ENCODE results near the gene CD27.
A peak's percentile ranks its signal among the peaks of the same experiment; 100 is the strongest.
"Not testable (repeated sequence)": the region's sequence is repeated elsewhere in the genome, so short reads cannot be mapped to it uniquely, and the experiment has no call there.

Gene CD27

DNA sequence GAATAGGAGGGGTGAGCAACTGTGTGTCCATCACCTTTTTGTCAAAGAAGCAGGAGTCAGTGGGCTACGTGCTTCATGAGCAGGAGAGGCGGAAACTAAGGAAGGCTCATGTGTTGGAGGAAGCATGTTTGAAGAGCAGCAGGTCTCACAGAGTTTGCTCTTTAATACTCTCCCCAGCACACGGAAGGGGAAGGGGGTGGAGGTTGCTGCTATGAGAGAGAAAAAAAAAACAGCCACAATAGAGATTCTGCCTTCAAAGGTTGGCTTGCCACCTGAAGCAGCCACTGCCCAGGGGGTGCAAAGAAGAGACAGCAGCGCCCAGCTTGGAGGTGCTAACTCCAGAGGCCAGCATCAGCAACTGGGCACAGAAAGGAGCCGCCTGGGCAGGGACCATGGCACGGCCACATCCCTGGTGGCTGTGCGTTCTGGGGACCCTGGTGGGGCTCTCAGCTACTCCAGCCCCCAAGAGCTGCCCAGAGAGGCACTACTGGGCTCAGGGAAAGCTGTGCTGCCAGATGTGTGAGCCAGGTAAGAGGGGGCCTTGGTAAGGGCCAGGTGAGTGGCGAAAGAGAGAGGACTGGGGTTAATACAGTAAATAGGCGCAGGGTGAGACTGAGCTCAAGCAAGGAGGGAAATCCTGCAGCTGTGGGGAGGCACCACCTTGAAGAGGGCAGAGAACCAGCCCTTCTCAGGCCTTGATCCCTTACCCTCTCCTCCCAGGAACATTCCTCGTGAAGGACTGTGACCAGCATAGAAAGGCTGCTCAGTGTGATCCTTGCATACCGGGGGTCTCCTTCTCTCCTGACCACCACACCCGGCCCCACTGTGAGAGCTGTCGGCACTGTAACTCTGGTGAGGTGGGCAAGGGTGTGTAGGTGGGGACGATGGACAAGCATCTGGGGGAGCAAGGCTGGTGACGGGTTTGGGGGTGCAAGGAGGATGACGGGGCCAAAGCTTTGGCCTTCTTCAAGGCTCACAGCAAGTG is at the start of gene CD27:
CD27 (plus strand) TSS at position 252 of the 985 bp plus-strand sequence; CDS start at position 393, 141 bp downstream.
- no peak for DNase-seq (ENCODE audit: extremely low read depth in 1 of 2, low read depth in 1 of 2)

DNA sequence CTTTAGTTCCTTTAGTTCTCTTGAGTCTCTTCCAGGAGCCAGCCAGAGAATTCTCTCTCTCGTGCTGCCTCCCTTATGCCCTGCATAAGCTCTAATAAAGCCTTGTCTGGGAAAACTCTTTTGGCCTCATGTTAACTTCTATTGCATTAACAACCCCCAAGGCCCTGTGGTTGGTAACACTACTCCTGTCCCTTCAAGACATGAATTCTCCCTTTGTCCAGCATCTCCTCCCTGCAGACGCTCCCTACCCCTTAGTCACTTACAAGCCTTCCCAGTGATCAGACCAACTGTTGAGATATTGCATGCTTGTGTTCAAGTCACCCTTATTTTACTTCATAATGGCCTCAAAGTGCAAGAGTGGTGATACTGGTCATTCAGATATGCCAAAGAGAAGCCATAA is 48.7 kb upstream of the CD27 start:
- no peak for DNase-seq (ENCODE audit: extremely low read depth in 1 of 2, low read depth in 1 of 2)

DNA sequence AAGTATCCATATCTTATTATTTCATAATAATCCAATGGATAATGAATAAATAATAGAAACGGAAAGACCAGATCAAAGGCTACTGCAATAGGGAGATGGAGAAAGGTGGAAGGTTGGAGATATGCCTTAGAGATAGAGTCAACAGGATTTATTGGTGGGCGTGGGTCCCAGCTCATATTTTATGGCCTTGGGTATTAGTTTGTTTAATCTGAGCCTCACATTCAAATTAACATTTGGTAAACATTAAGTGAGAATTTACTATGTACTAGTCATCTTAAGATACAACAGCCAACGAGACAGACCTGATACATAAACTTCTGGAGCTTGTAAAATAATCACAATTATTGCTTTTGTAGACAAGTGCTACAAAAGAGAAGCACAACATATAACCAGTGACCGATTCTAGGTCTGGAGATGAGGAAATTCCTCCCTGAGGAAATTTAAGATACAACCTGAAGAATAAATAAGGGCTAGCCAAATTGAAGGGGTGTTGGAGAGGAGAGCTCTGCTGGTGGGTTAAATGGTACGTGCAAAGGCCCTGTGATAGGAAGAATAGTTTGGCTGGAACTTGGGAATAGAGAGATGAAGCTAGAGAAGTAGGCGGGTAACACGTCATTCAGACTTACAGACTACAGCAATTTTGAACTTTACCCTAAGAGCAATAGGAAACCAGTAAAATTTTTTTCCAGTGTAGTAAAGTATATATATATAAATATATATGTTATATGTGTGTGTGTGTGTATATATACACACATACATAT is 44.7 kb upstream of the CD27 start:
- DNase-seq (ENCODE audit: extremely low read depth in 1 of 2, low read depth in 1 of 2), result no peak

DNA sequence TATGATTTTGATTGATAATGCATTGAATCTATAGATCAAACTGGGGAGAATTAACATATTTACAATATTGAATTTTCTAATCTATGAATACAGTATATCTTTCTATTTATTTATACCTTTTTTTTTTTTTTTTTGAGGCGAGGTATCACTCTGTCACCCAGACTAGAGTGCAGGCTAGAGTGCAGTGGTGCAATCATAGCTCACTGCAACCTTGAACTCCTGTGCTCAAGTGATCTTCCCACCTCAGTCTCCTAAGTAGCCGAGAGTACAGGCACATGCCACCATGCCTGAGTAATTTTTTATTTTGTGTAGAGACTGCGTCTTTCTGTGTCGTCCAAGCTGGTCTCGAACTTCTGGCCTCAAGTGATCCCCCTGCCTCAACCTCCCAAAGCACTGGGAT is 40.4 kb upstream of the CD27 start:
- no peak for DNase-seq (ENCODE audit: extremely low read depth in 1 of 2, low read depth in 1 of 2)

DNA sequence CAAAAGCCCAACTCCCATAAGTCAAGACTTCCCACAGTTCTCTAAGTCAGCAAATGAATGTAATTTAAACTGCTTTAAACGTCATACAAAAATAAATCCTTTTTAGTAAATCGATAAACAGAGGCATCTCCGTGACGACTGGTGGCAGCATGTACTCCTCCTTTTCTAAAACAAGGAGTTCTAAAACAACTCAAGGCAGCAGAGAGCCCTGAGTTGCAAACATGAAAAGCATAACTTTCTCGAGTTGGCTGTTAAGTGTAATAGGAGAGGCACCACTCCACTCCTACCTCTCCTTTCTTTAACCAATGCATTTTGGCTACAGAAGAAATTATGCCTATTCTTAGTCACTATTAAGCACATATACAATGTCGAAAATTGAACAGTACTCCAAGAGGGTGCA is 38.8 kb upstream of the CD27 start:
- DNase-seq (ENCODE audit: extremely low read depth in 1 of 2, low read depth in 1 of 2), result no peak

DNA sequence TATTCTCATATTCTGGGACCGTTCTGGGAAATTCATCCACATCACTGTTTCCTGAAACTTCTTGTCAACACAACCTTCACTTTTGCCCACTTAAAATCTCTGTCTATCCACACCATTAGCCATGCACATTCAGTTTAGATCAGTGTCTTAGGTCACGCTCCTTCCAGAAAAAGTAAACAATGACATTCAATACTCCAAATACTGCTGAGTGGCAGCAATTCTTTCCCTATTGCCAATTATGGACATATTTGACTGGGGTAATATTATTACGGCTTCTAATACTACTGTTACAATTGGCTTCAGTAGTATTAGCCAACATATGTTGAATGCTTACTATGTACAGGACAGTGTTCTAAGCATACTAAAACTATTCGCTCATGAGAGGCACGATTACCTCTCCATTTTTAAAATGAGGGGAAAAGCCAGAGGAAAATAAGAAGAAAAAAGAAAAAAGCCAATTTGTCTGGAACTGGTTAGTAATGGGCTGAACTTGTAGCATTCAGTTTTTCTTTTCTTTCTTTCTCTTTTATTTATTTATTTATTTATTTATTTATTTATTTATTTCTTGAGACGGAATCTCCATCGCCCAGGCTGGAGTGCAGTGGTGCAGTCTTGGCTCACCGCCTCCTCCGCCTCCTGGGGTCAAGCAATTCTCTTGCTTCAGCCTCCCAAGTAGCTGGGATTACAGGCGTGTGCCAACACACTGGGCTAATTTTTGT is 37.4 kb upstream of the CD27 start:
- DNase-seq (ENCODE audit: extremely low read depth in 1 of 2, low read depth in 1 of 2), result no peak

DNA sequence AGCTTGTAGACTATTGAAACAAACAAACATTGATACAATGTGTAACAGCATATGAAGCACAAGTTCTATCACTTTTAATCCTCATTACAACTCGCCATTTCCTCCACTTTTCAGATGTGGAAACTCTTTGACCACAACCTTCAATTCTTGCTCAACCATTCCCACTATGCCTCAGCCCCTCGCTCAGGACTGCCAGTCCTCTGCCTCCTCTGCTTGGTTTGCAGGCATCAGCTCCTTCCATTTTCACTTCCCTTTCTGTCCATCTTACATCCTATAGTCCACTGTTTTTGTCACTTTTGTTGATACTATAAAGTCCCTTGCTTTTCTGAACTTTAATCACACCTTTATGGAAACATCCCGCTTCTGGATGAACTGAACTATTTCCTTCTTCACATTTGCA is 28.2 kb upstream of the CD27 start:
- DNase-seq (ENCODE audit: extremely low read depth in 1 of 2, low read depth in 1 of 2), result no peak

DNA sequence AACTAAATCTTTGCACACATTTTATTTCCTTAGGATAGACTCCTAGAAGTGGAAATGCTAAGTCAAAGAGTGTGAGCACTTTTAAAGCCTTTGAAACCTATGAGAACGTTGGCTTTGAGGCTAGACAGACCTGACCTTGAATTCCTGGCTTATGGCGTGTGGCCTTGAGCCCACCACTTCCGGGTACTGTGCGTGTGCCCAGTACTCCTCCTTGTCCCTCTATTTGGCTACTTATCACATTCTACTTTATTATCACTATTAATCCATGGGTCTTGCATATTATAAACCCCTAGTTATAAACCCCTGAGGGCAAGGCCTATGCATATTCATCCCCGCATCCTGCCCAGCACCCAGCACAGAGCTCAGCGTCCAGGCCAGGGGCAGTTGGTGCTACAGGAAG is 26.0 kb upstream of the CD27 start:
- no peak for DNase-seq (ENCODE audit: extremely low read depth in 1 of 2, low read depth in 1 of 2)

DNA sequence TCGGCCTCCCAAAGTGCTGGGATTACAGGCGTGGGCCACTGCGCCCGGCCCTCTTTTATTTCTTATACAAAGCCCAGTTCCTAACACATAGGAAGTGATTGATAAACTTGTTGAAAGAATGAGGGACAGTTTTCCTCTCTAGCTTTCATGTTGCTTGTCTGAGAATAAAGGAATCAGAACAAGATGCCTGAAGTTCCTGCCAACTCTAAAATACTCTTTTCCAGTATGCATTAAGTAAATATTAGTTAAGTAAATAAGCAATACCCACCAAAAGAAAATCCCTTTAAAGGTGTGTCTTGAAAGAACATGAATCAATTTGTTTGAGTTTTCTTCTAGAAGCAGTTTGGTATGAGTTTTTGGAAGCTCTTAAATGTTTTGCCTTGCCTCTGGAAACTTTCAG is 24.4 kb upstream of the CD27 start:
- no peak for DNase-seq (ENCODE audit: extremely low read depth in 1 of 2, low read depth in 1 of 2)

DNA sequence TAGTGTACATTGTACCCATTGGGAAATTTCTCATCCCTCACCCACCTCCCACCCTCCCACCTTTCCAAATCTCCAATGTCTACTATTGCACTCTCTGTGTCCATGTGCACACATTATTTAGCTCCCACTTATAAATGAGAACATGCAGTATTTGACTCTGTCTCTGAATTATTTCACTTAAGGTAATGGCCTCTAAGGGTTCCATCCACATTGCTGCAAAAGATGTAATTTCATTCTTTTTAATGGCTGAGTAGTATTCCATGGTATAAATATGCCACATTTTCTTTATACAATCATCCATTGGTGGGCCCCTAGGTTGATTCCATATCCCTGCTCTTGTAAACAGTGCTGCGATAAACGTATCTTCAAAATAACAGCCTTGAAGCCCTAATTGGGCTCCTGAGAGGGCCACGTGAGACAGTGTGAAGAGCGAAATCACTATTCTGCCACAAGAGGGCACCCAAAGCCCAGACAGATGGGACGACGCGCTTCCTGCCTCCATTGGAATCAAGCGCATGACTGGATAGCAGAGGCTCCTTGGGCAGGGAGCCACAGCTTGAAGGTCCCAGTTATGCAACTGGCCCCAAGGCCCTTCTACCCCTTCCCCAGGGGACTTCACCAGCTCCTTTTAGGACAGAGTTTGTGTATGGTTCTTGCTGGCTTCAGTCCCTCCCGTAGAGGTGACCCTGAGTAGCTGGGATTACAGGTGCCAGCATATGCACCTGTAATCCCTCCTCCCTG is 21.3 kb upstream of the CD27 start:
- DNase-seq (ENCODE audit: extremely low read depth in 1 of 2, low read depth in 1 of 2), result peak in 1 of 2 donors; percentile 57

DNA sequence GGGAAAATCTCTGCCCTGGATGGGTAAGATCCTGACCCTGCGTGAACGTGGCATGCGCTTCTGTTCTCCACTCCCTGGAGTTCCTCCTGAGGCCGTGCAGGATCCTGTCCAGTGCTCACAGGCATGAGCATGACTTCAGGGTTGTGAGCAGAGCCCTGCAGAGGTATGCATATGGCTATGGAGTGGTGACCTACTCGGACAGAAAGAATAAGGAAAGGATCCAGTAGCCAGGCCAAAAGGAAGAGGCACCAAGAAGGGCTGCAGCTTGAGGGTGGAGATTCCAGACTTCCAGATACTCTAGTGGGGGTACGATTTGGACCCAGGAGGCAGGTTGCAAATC is 20.8 kb upstream of the CD27 start:
- DNase-seq (ENCODE audit: extremely low read depth in 1 of 2, low read depth in 1 of 2), result no peak

DNA sequence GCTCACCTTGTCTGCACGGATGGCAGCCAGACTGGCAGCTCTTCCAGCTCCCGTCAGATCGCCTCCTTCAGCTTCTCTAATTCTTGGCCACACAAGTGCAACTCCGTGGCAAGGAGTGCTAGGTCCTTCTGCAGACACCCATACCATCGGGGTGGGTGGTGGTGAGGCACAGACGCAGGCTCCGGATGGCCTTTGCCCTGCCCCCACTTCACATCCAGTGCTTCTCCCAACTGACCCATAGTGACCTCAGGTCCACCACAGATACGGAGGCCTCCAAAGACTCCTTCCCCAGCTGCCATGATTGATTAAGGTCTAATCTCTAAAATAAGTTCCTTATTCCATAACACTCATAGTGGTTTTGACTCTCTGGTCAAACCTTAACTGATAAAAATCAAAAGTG is 19.9 kb upstream of the CD27 start:
- DNase-seq (ENCODE audit: extremely low read depth in 1 of 2, low read depth in 1 of 2), result no peak

DNA sequence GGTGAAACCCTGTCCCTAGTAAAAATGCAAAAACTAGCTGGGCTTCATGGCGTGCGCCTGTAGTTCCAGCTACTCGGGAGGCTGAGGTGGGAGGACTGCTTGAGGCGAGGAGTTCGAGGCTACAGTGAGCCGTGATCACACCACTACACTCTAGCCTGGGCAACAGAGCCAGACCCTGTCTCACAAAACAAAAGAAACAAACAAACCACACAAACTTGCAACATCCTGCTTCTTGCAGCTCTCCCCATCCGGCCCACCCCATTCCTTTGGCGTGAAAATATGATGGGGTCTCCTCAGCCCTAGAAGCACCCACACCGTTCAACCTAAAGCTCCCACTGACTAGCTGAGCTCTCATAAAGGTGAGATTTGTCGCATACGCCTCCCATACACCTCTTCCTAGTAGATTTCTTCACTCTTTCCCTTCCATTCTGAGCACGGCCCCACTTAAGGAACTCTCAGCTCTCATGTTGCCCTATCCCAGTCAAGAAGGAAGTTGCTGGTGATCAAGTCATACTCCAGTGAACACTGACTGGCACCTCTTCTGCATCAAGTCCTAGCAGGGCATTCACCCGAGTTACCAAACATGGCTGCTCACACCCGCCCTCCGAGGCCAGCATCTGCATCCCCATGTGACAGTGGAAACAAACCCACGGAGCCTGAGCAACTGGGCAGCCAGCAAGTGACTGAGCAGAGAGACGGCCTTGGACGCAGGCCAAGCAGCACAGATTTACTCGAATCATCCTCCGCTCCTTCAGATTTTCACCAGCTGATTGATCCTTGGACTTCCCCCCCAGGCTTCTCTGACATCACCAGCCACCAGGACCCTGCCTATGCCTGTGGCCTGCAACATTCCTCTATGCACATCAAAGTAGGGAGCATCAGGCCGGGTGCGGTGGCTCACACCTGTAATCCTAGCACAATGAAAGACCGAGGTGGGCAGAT is 18.9 kb upstream of the CD27 start:
- no peak for DNase-seq (ENCODE audit: extremely low read depth in 1 of 2, low read depth in 1 of 2)

DNA sequence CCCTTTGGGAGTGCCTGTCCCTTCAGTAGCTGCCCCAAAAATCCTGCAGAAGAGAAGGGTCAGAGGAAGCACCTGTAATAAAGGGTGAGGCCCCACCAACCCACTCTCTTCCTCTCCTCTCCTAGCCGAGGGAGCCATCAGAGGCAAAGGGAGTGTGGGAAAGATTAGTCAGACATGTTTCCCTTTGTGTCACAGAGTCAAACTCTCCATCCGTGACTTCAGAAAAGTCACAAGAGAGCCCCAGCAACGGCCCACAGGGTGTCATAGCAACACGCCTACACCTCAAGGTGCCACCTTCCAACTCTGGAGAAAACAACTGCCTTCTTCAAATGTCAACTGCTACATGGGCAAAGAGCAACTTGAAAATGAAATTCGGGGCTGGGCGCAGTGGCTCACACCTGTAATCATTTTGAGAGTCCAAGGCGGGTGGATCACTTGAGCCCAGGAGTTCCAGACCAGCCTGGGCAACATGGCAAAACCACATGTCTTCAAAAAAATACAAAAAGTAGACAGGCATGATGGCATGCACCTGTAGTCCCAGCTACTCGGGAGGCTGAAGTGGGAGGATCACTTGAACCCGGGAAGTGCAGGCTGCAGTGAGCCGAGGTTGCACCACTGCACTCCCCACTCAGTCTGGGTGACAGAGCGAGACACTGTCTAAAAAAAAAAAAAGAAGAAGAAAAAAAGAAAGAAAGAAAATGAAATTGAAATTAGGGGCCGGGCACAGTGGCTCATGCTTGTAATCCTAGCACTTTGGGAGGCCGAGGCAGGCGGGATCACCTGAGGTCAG is 17.7 kb upstream of the CD27 start:
- DNase-seq (ENCODE audit: extremely low read depth in 1 of 2, low read depth in 1 of 2), result peak; percentile 78 to 95

DNA sequence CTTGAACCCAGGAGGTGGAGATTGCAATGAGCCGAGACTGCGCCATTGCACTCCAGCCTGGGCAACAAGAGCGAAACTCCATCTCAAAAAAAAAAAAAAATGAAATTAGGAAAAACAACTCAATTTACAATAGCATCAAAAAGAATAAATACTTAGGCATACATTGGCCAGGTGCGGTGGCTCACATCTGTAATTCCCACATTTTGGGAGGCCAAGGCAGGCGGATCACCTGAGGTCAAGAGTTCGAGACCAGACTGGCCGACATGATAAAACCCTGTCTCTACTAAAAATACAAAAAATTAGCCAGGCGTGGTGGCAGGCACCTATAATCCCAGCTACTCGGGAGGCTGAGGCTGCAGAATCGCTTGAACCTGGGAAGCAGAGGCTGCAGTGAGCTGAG is 17.0 kb upstream of the CD27 start:
- not testable (repeated sequence) for DNase-seq (ENCODE audit: extremely low read depth in 1 of 2, low read depth in 1 of 2)

DNA sequence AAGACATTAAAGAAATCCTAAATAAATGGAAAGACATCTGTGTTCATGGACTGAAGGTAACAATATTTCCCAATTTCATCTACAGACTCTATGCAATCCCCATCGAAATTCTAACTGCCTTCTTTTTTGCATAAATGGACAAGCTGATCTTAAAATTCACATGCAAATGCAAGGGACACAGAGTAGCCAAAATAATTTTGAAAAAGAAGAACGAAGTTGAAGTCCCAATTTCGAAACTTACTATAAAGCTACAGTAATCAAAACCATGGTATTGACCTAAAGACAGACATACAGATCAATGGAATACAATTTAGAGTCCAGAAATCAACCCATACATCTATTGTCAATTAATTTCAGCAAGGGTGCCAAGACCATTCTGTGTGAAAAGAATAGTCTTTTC is 16.4 kb upstream of the CD27 start:
- no peak for DNase-seq (ENCODE audit: extremely low read depth in 1 of 2, low read depth in 1 of 2)

DNA sequence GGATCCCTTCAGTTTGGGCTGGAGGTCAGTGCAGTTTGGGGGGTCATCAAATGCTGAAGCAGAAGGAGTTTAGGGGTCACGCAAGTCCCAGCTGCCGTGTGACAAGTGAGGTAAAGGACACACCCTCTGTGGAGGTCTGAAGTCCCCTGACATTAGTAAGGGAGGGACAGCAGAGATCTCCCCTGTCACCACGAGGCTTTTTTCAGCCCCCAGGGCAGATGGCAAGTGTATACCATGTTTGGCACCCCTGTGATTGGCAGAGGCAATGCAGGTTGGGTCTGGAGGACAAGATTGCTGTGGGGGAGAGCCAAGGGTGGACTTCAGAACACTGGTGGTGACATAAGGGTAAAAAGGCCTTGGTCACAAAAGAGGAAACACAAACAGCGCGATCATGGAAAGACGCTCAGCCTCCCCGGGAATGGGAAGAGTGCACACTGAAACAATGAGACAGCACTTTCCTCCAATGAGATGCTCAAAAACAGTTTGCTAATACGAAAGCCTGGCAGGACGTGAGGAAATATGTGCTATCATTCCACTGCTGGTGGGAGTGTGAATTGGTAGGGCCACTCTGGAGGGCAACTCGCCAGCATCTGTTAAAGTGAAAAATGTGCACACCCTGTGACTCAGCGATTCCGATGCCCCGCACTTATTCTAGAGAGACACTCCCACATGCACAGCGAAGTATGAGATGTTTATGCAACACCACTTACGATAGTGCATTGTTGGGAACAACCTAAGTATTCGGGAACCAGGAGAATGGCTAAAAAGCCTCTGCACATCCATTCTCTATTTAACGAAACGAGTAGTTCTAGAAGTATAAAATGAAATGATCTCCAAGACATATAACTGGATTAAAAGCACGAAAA is 14.4 kb upstream of the CD27 start:
- no peak for DNase-seq (ENCODE audit: extremely low read depth in 1 of 2, low read depth in 1 of 2)

DNA sequence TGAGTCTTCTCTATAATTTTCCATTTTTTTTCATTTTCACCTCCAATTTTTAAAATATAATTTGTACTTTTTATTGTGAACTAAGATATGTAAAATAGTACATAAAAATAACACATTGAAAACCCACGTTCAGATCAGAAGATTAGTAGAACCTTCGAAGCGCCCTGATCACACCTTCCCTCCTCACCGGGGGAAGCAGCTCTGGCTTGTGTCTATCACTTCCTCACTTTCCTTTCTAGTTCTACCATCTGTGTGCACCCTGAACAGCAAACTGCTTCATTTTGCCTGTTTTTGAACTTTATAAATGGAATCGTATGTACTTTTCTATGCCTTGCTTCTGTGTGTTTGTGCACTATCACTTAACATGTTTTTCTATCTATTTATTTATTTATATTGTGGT is 11.8 kb upstream of the CD27 start:
- no peak for DNase-seq (ENCODE audit: extremely low read depth in 1 of 2, low read depth in 1 of 2)

All from stimulated activated CD8-positive, alpha-beta memory T cell treated with anti-CD3 and anti-CD28 coated beads, Interleukin-7, amount 100 ng/mL, for 48 hours (primary cell).